Muscle of leg (tissue), 11 donors: ENCODE results near the gene ATXN1. TPM values are rescaled to one million over a fixed set of nuclear protein-coding genes. Genes with fewer than 3 reads are reported as not detected.

Experiments used
- DNase-seq: peaks from one replicate; pipeline ENCODE4 v3.0.0; 2013
- H3K27ac ChIP-seq: one replicate; pipeline ENCODE4 v1.5.1; 2013; ENCODE audit warnings: mild to moderate bottlenecking, low read length, control low read depth
- H3K27me3 ChIP-seq: one replicate; pipeline ENCODE4 v1.6.1; 2013; ENCODE audit warnings: low read length; ENCODE audit not compliant: control insufficient read depth, insufficient read depth
- H3K36me3 ChIP-seq: one replicate; pipeline ENCODE4 v1.6.1; 2013; ENCODE audit warnings: low read length; ENCODE audit not compliant: control insufficient read depth, insufficient read depth
- H3K4me1 ChIP-seq: one replicate; pipeline ENCODE4 v1.6.1; 2013; ENCODE audit warnings: low read length; ENCODE audit not compliant: control insufficient read depth, insufficient read depth
- H3K4me3 ChIP-seq: one replicate; pipeline ENCODE4 v1.5.1; 2013; ENCODE audit warnings: low read length, control low read depth
- H3K9me3 ChIP-seq: replicated peaks from 2 replicates; pipeline ENCODE4 v1.6.1; 2013; ENCODE audit warnings: low read depth, low read length; ENCODE audit not compliant: control insufficient read depth
- WGBS: methylation state at CpG from one replicate; pipeline ENCODE4 v1.1.5; 2013; ENCODE audit warnings: missing lambda C conversion rate; ENCODE audit not compliant: insufficient coverage; 5-methylcytosine and 5-hydroxymethylcytosine counted together
- polyA plus RNA-seq, 8 donors: library from polyadenylated mRNA; unstranded; fragments of 120-200 nt; gene quantifications; one replicate each; pipeline versions ENCODE4 v1.2.1 to v1.2.3, GENCODE V29; 2013; ENCODE audit warnings: inconsistent platforms in 1 of 8, low replicate concordance in 1 of 8; ENCODE audit not compliant: insufficient read length in 8 of 8, insufficient read depth in 1 of 8
- total RNA-seq: library from RNA; stranded (reverse); fragments of 120-200 nt; gene quantifications from one replicate; pipeline ENCODE4 v1.2.4, GENCODE V29; 2013

The ATXN1 gene
- total and polyA plus RNA-seq, 9 donors = 10.2 to 19.9 (median 12.9) TPM

DNA sequence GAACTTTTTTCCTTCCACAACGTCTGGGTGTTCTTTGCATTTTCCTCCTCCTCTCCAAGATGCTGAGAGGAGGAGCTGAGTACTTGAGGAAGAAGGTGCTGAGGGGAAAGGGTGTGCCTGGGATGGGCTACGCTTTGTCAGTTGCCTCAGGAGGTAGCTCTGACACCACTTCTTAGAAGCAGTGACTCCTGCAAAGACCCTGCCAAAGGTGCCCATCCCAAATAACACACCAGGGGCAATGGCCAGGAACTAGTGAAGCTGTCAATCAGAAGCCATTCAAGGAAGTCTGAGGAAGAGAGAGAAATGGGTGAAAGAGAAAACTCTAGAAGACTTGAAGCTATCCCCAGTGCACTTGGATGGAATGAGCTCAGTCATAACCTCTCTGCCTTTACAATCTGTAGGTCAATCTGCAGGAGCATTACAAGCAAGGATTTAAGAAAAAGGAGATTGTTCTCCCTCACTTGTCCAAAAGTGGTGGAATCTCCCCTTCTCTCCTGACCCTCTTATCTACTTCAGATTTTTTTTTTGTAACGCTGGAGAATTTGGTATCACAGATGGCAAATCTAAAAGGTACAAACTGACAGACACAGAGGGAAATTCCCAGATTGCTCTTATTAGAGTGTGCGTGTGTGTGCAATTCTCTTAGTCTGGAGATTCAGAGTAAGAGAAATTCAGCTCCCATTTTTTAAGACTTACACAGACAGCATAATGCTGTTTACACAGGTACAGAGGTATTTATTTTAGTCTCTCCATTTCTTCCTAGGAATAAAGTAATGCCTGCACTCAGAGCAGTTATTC lies 280.3 kb downstream of the ATXN1 start:
- peaks cover 8% of the 10 kb centered on the region for H3K9me3 ChIP-seq
- no CpG with 5 or more reads among the region's 4 CpGs for WGBS
- no peak overlapping the region for H3K4me3 ChIP-seq
- H3K27me3 ChIP-seq = no peaks in the 10 kb centered on the region
- no peak for DNase-seq
- no peaks in the 10 kb centered on the region for H3K4me1 ChIP-seq
- H3K27ac ChIP-seq = no peak overlapping the region
- H3K36me3 ChIP-seq = peaks cover 9% of the 10 kb centered on the region

DNA sequence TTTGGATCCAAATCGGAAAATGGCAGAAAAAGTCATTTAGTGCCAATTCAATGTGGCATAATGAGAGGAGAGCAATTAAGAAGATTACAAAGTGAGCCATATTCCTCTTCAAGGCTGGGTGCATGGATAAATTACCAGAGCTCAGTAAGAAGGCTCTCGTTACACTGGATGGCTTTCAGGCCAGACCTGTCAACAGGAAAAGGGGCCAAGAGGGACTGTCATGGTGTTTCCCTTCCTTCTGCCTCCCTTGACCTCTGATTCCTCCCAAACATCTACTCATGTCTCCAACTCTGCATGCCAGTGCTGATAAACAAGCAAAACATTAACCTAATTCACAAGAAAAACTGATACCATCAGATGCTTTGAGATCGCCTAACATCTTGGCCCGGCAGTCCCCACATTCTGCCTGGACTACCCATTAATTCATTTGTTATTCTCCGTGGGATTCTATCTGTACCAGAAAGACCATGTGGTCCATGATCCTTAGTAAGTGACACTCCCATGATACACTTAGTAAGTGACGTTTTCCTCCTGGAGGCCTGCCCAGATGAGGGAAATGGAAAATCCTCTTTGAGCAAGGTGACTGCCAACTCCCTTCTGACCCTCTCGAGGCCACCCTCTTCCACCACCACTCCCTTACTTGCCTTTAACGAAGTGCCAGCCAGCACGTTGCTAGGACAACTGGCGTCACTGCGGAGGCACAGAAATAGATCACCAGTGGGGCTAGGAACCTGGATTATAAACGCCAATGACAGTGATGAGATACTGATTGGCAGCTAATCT lies 283.7 kb downstream of the ATXN1 start:
- H3K4me1 ChIP-seq = no peaks in the 10 kb centered on the region
- 78% methylated on average over 7 of the region's 12 CpGs for WGBS
- peaks cover under 1% of the 10 kb centered on the region for H3K9me3 ChIP-seq
- H3K27ac ChIP-seq = no peak overlapping the region
- H3K36me3 ChIP-seq = no peaks in the 10 kb centered on the region
- H3K4me3 ChIP-seq = no peak overlapping the region
- H3K27me3 ChIP-seq = no peaks in the 10 kb centered on the region
- peak; percentile 31 for DNase-seq

DNA sequence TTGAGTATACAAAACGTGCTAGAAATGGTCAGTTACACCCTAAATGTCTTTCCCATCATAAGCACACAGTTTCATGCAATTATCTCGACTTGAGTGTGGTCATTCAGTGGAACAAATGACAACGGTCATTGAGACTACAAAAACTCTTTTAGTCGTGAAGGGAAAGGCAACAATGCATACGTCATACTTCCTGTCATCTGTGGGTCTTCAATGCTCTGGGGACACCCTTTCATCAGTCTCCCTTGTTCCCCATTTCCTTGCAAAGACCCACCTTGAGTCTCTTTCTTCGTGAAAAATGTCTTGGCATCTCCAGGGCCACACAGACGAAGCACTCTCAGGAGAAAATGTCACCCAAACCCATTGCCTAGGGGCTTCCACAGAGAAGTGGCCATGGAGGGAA lies 284.4 kb downstream of the ATXN1 start:
- H3K27me3 ChIP-seq = no peaks in the 10 kb centered on the region
- H3K9me3 ChIP-seq = no peaks in the 10 kb centered on the region
- no peaks in the 10 kb centered on the region for H3K36me3 ChIP-seq
- H3K4me1 ChIP-seq = no peaks in the 10 kb centered on the region
- H3K27ac ChIP-seq = no peak overlapping the region
- H3K4me3 ChIP-seq = no peak overlapping the region
- DNase-seq = no peak
- WGBS = 90% methylated on average over 2 of the region's 7 CpGs

- no CpG with 5 or more reads among the region's 1 CpG for WGBS
- H3K4me3 ChIP-seq = no peak overlapping the region
- H3K4me1 ChIP-seq = no peaks in the 10 kb centered on the region
- no peak for DNase-seq
- H3K36me3 ChIP-seq = no peaks in the 10 kb centered on the region
- no peaks in the 10 kb centered on the region for H3K27me3 ChIP-seq
- no peak overlapping the region for H3K27ac ChIP-seq
- no peaks in the 10 kb centered on the region for H3K9me3 ChIP-seq
These were observed 285.8 kb downstream of the ATXN1 start for GRCh38 chr6:16475494-16475781.

DNA sequence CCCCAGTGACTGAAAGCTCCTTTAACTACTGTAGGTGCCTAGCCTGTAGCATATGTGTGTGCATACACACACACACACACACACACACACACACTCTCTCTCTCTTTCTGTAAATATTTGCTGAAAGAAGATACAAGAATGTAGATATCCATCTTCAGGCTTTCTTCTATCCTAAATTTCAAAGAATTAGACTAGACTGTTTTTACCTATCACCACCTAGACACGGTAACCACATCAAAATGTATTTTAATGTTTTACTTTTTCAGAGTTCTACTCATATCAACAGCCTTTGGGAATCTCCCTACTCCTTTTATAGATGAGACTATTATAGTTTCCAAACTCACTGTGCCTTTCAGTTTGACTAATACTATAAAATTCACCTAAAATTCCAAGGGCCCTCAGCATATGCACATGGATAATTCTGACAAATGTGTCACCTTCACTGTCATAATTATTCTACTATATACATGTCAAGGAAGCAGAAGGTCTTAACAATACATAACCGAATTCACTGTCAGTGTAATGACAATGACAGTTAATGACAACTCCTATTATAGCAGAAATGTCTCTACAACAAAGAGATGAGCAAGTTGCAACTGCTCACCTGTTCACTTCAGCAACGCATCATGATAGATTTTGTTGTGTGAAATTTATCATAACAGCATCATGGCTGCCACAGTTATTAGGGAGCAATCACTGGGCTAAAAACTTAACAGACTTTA lies 286.3 kb downstream of the ATXN1 start:
- Histone ChIP-seq H3K36me3 (no peaks in the 10 kb centered on the region), H3K4me3 (no peak overlapping the region), H3K4me1 (no peaks in the 10 kb centered on the region), H3K9me3 (no peaks in the 10 kb centered on the region), H3K27me3 (no peaks in the 10 kb centered on the region), H3K27ac (no peak overlapping the region)
- WGBS = 100% methylated on average over 1 of the region's 3 CpGs
- no peak for DNase-seq

- no peaks in the 10 kb centered on the region for H3K4me1 ChIP-seq
- H3K36me3 ChIP-seq = no peaks in the 10 kb centered on the region
- no peaks in the 10 kb centered on the region for H3K27me3 ChIP-seq
- H3K9me3 ChIP-seq = no peaks in the 10 kb centered on the region
- no peak overlapping the region for H3K4me3 ChIP-seq
- no peak overlapping the region for H3K27ac ChIP-seq
- 70% methylated on average over 1 of the region's 1 CpG for WGBS
- DNase-seq = no peak
These were observed 287.1 kb downstream of the ATXN1 start for GRCh38 chr6:16473908-16474771.

DNA sequence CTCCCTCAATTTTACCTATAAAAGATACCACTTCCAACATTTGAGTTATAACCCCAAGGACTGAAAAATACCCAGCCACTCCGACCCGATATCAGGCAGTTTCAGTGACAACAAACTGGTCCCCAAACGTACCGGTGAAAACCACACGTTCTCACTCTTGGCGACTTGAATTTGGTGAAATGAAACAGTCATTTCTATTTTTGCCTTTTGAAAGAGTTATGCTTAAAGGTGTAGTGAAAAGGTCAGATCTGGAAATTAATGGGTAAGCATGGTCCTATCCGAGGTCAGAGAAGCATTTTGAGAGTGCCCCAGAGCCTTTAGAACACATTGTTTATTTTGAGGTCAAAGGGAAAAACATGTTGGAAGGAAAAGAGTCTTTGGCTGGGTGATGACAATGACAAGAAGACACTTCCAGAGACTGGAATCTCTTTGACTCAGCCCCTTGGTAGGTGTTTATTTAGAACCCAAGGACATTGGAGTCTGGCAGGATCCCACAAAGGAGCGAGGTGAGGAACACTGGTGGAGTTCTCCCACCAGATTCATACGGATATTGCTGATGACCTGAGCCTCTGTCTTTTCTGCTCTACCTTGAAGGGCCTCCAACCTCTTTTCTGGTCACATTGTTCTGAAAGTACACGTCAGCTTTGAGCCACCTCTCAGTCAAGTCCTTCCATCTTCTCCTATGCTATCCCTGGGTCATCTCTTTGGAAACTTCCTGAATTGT lies 287.9 kb downstream of the ATXN1 start:
- WGBS = 89% methylated on average over 10 of the region's 10 CpGs
- H3K27me3 ChIP-seq = no peaks in the 10 kb centered on the region
- no peak overlapping the region for H3K4me3 ChIP-seq

GRCh38 chr6:16472349-16473069 lies 288.8 kb downstream of the ATXN1 start:
- H3K27me3 ChIP-seq = no peaks in the 10 kb centered on the region
- no peaks in the 10 kb centered on the region for H3K9me3 ChIP-seq
- WGBS = 76% methylated on average over 2 of the region's 3 CpGs
- H3K4me1 ChIP-seq = no peaks in the 10 kb centered on the region
- no peaks in the 10 kb centered on the region for H3K36me3 ChIP-seq
- H3K27ac ChIP-seq = no peak overlapping the region
- H3K4me3 ChIP-seq = no peak overlapping the region
- DNase-seq = no peak

More for the DNA sequence above, 287.9 kb downstream of the ATXN1 start:
- Histone ChIP-seq H3K27ac (no peak overlapping the region), H3K4me1 (no peaks in the 10 kb centered on the region), H3K36me3 (no peaks in the 10 kb centered on the region), H3K9me3 (no peaks in the 10 kb centered on the region)
- DNase-seq = no peak

- Histone ChIP-seq H3K9me3 (no peaks in the 10 kb centered on the region), H3K27me3 (no peaks in the 10 kb centered on the region), H3K4me3 (no peak overlapping the region), H3K27ac (no peak overlapping the region), H3K4me1 (no peaks in the 10 kb centered on the region), H3K36me3 (no peaks in the 10 kb centered on the region)
- no peak for DNase-seq
- WGBS = no CpG with 5 or more reads among the region's 3 CpGs
These were observed 289.4 kb downstream of the ATXN1 start for GRCh38 chr6:16471910-16472297.
